ENCODE data around the gene ZNF709.
"Not testable (repeated sequence)": the region's sequence is repeated elsewhere in the genome, so short reads cannot be mapped to it uniquely, and the experiment has no call there.

Gene ZNF709

GRCh38 chr19:12450844-12451243, 33.8 kb downstream of the ZNF709 start:
- DNase-seq: no peak

- DNase-seq: no peak
Observed at GRCh38 chr19:12448808-12449207, 35.8 kb downstream of the ZNF709 start.

GRCh38 chr19:12440541-12441316, 43.9 kb downstream of the ZNF709 start, which contains the start of gene ZNF443:
Gene ZNF443, minus strand, starts transcription at chr19:12441021. Its CDS starts 107 bp downstream, at chr19:12440914.
- peak; percentile 98 for DNase-seq

- DNase-seq: not testable (repeated sequence)
Observed at GRCh38 chr19:12439686-12440540, 44.7 kb downstream of the ZNF709 start.

- not testable (repeated sequence) for DNase-seq
Observed at GRCh38 chr19:12430726-12431299, 53.8 kb downstream of the ZNF709 start.

- no peak for DNase-seq
Observed at GRCh38 chr19:12425888-12426274, 58.7 kb downstream of the ZNF709 start.

- no peak for DNase-seq
Observed at GRCh38 chr19:12425236-12425887, 59.3 kb downstream of the ZNF709 start.

- not testable (repeated sequence) for DNase-seq
Observed at GRCh38 chr19:12417273-12417672, 67.3 kb downstream of the ZNF709 start.

GRCh38 chr19:12411893-12412292, 72.7 kb downstream of the ZNF709 start:
- no peak for DNase-seq

All from fibroblast of upper back skin (primary cell).